Measurements from ENCODE around the gene GPR22.
A peak's percentile ranks its signal among the peaks of the same experiment; 100 is the strongest.

The GPR22 gene

DNA sequence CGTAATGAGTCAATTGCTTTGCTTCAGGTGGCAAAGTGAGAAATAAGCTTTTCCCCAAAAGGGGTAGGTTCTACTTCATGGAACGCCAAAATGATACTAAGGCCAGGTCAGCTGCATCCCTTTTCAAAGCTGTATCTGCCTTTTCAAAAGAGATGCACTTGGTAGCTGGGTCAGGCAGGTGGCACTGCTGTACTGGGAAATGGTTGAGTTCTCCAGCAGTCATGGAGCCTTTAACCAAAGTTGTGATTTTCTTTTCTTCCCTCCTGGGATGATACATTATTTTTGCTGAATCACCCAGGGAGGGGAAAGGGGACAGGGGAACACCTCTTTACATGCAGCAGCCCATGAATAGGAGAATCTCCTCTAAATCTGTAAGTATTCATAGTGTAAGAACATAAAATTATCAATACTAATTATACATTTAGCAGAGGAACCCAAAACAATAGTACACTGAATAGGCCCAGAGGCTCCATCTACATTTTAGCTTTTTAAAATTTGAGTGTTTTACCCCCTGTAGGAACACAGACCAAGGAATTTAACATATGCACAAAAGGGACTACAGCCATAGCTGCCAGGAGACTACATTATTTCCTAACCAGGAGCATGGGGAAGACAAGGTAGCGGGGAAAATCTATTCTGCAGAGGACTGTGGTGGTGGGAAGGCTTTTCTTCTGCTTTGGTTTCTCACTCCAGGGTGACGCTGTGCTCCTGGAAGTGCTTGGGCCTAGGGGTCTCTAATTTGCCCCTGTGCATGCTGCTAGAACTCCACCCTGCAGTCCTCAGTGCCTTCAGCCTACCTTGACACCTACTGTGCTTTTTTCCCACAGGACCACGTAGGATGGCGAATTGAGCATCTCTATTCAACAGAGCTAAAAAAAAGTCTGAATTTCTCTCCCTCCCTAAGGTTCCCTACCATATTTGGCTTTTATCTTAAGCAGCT lies 6.4 kb upstream of the GPR22 start:
- TF ChIP-seq, protein P1, sequence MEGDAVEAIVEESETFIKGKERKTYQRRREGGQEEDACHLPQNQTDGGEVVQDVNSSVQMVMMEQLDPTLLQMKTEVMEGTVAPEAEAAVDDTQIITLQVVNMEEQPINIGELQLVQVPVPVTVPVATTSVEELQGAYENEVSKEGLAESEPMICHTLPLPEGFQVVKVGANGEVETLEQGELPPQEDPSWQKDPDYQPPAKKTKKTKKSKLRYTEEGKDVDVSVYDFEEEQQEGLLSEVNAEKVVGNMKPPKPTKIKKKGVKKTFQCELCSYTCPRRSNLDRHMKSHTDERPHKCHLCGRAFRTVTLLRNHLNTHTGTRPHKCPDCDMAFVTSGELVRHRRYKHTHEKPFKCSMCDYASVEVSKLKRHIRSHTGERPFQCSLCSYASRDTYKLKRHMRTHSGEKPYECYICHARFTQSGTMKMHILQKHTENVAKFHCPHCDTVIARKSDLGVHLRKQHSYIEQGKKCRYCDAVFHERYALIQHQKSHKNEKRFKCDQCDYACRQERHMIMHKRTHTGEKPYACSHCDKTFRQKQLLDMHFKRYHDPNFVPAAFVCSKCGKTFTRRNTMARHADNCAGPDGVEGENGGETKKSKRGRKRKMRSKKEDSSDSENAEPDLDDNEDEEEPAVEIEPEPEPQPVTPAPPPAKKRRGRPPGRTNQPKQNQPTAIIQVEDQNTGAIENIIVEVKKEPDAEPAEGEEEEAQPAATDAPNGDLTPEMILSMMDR (IDR thresholded peaks at IDR 0.05): peak; percentile 88

DNA sequence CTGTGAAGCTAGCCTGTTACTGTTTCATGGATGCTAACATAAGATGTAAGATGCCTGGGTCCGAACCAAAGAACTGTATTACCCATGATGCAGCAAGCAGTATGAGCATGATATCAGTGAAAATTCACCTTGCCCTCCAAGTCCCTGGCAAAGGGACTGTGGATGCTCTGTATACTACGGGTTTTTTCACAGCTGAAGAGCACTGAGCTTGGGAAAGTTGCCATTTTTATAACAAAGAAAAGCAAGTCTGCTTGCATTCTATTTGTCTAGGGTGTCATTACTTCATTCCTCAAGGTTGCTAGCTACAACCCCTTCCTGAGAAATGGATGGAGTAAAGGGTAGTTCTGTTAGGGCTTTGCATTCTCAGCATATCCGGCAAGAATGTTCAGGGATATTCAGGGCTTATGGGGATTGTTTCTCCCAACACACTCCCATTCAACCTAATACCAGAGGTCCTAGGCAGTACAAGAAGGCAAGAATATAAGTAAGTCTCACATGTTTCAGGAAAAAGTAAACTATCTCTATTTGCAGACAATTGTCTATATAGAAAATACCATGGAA lies 5.1 kb upstream of the GPR22 start:
- TF ChIP-seq, protein P1 (IDR thresholded peaks at IDR 0.05): no peak

DNA sequence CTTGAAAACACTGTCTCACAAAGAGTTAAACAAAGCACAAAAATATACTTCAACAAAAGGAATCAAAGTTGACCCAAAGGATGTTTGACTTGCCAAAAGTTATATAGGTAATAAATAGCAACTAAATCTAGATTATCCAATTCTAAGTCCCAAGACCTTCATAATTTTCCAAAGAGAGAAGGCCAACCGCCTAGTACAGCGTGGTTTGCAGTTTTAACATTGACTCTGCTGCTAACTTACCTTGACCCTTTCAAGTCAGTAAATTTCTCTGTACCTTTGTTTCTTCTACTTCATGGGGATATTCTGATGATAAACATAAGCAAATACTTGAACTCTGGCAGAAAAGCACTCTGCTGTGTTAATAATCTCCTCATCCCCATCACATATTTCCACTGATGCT lies 1.9 kb upstream of the GPR22 start:
- TF ChIP-seq, protein P1 (IDR thresholded peaks at IDR 0.05): no peak

DNA sequence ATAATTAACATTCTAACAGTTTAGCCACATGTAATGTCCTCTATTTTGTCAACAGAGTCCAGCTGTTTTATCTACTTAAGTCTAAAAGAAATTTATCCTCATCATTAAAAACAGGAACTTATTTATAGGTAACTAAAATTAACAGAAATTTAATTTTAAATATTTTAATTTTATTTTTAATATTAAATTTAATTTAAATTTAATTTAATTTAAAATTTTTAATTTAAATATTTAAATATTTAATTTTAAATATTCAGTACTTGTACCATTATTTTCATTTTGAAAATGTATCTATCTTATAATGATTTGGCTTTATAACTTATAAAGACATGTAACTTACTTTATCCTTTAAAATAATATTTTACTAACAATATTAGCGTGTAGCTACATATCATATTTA lies 1.0 kb upstream of the GPR22 start:
- TF ChIP-seq, protein P1 (IDR thresholded peaks at IDR 0.05): no peak

DNA sequence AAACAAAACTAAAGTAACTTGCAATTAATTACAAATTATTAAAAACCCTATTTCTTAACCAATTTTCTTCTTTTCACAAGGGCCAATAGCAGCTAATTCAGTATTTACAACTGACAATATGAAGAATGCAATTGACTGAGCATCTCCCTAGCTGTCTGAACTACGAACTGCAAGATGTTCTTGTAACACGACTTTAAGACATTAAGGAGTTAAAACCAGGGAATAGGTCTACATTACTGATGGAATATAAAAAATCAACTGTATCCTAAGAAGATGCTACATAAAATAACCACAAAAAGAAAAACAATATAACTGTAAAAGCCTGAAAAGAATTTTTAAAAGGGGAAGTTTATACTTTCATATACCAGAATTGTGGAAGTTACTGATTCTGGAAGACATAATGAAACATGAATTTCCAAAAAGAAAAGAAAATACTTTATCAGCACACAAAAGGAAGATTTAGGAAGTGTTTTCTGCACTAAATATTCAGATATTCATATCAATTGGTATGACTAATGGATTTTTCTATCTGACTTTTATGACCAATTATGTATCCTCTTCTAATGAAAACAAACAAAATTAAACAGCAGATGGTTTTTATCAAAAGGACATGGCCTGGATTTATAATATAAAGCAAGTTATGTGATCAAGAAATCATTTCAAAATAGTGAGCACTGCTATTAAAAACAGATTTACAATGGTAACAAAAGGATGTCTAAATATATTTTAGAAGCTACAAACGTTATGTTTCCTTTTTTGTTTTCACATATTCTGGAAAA lies 1.6 kb downstream of the GPR22 start:
- TF ChIP-seq, protein P1 (IDR thresholded peaks at IDR 0.05): no peak

DNA sequence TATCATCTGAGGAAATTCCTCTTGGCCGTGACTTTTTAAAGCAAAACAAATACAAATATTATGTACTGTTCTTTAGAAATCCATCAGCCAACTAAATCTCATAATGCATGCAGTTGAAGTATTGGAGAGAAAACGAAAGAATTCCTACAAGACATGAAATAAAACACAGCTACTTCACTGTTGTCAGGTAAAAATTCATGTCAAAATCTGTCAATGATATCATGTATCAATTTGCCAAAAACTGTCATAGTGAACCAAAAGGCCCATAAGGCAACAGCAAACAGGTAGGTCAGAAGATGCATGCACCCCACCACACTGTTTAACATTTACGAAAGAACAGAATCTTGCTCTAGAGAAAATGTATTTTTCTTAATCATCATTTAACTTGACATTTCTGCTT lies 2.3 kb downstream of the GPR22 start:
- TF ChIP-seq, protein P1 (IDR thresholded peaks at IDR 0.05): no peak

DNA sequence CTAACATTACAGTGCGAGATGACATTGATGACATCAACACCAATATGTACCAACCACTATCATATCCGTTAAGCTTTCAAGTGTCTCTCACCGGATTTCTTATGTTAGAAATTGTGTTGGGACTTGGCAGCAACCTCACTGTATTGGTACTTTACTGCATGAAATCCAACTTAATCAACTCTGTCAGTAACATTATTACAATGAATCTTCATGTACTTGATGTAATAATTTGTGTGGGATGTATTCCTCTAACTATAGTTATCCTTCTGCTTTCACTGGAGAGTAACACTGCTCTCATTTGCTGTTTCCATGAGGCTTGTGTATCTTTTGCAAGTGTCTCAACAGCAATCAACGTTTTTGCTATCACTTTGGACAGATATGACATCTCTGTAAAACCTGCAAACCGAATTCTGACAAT lies 4.3 kb downstream of the GPR22 start:
- TF ChIP-seq, protein P1 (IDR thresholded peaks at IDR 0.05): no peak
